Esophagus (tissue), 2 donors: ENCODE data around the gene CHST11. TPM values are rescaled to one million over a fixed set of nuclear protein-coding genes. Genes with fewer than 3 reads are reported as not detected.

Experiments used
- H3K27ac ChIP-seq, 2 donors: one replicate each; pipeline ENCODE4 v1.5.1; 2013; ENCODE audit warnings: low read depth in 2 of 2, mild to moderate bottlenecking in 2 of 2, inconsistent platforms in 1 of 2, low read length in 1 of 2, moderate library complexity in 1 of 2
- H3K27me3 ChIP-seq, 2 donors: one replicate each; pipeline ENCODE4 v1.6.1; 2013; ENCODE audit warnings: low read length in 2 of 2, control low read depth in 1 of 2, mild to moderate bottlenecking in 1 of 2; ENCODE audit not compliant: insufficient read depth in 2 of 2, control insufficient read depth in 1 of 2
- H3K36me3 ChIP-seq, 2 donors: one replicate each; pipeline ENCODE4 v1.6.1; 2013; ENCODE audit warnings: low read length in 1 of 2; ENCODE audit not compliant: control insufficient read depth in 2 of 2, insufficient read depth in 2 of 2
- H3K4me1 ChIP-seq, 2 donors: one replicate each; pipeline ENCODE4 v1.6.1; 2013; ENCODE audit warnings: low read length in 1 of 2; ENCODE audit not compliant: control insufficient read depth in 2 of 2, insufficient read depth in 2 of 2
- H3K4me3 ChIP-seq, 2 donors: one replicate each; pipeline ENCODE4 v1.5.1; 2013; ENCODE audit warnings: low read length in 2 of 2, mild to moderate bottlenecking in 2 of 2, low read depth in 1 of 2, moderate library complexity in 1 of 2
- H3K9me3 ChIP-seq, 2 donors: one replicate each; pipeline ENCODE4 v1.6.1; 2013; ENCODE audit warnings: mild to moderate bottlenecking in 2 of 2, low read depth in 1 of 2, low read length in 1 of 2, moderate library complexity in 1 of 2; ENCODE audit not compliant: control insufficient read depth in 2 of 2, insufficient read depth in 1 of 2
- WGBS, 2 donors: extraction: QIAGEN DNeasy Blood & Tissue Kit; methylation state at CpG; one replicate each; pipeline ENCODE4 v1.1.7; 2013; 5-methylcytosine and 5-hydroxymethylcytosine counted together
- polyA plus RNA-seq, 2 donors: library from polyadenylated mRNA; stranded (reverse); fragments of 200-250 nt; gene quantifications; one replicate each; pipeline ENCODE4 v1.2.3, GENCODE V29; 2013
- donor health status: healthy with polysubstance abuse.
- donor health status: Bipolar disorder and iron deficiency.

The CHST11 gene
- polyA plus RNA-seq, 2 donors, result 0.53 to 1.4 TPM

DNA sequence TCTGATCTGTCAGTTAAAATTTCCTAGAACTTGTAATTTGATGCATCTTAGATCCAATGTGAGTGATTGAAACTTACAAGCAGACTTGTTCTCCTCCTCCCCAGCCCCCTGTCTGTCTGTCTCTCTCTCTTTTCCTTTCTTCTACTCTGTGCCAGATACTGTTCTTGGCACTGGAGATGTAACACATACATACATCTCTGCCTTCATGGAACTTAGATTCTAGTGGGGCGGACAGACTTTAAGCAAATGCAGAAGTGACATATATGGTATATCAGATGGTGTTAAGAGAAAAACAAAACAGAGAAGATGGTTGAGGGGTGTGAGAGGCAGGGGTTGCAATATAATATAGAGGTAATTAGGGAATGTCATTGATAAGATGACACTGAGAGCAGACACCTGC, 6.6 kb downstream of the CHST11 start:
- Histone ChIP-seq H3K36me3 (no peaks in the 10 kb centered on the region), H3K27ac (no peak overlapping the region), H3K4me3 (no peak overlapping the region), H3K27me3 (no peaks in the 10 kb centered on the region), H3K4me1 (peaks cover 0 to 2% of the 10 kb centered on the region in 2 donors), H3K9me3 (no peaks in the 10 kb centered on the region)
- WGBS, 2 donors, result 83 to 93% methylated on average over 1 of the region's 1 CpG

DNA sequence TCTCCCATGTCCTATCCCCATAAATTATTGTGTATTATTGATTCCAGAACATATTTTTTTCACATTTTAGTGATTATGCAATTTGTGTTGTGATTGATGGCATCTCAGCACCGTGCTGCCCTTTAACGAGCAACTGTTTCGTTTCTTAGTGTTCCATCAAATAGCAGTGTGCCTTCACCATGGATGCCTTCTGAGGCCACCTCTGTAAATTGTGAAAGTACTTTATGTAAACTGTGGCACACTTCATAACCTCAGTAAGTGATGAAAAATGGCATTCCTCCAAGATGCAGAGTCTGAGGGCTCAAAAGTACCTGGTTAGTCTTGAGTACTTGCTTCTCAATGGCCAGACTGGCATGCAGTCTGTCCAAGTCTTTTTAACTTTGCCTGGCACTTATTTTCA, 8.2 kb downstream of the CHST11 start:
- H3K27ac ChIP-seq, result no peak overlapping the region
- H3K27me3 ChIP-seq, result no peaks in the 10 kb centered on the region
- H3K36me3 ChIP-seq, result no peaks in the 10 kb centered on the region
- WGBS, 2 donors, result 83 to 88% methylated on average over 3 of the region's 3 CpGs
- peaks cover 0 to 2% of the 10 kb centered on the region in 2 donors for H3K4me1 ChIP-seq
- H3K9me3 ChIP-seq, result no peaks in the 10 kb centered on the region
- H3K4me3 ChIP-seq, result no peak overlapping the region

DNA sequence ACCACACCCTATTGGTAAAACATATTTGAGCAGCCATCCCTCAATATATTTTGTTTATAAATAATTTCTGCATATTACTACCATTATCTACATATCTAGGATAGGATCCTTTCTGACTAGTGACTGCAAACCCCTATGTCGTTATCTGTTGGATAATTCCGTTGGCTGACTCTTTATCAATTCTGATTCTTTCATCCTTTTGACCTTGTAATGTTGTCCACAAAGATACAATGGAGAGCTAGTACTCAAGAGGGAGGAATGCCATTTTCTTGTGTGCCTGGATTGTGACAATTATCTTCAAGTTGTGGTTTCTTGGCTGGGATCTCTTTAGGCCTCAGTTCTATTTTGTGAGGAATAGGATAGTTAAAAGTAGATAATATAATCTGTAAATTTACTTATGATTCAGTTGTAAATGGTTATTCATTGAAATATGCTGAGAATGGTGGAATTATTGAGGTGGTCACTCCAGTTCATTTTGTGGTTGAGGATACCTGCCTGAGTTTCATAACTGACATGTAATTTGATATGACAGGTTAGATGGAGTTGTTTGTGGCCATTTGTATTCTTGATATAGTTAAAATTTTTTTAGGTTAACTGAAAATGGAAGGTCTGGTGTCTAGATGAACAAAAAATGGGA, 10.1 kb downstream of the CHST11 start:
- no peak overlapping the region for H3K4me3 ChIP-seq
- no peaks in the 10 kb centered on the region for H3K27me3 ChIP-seq
- 82 to 92% methylated on average over 2 of the region's 2 CpGs for WGBS, 2 donors
- no peaks in the 10 kb centered on the region for H3K36me3 ChIP-seq
- H3K27ac ChIP-seq, result no peak overlapping the region
- no peaks in the 10 kb centered on the region for H3K9me3 ChIP-seq
- peaks cover 0 to 2% of the 10 kb centered on the region in 2 donors for H3K4me1 ChIP-seq

DNA sequence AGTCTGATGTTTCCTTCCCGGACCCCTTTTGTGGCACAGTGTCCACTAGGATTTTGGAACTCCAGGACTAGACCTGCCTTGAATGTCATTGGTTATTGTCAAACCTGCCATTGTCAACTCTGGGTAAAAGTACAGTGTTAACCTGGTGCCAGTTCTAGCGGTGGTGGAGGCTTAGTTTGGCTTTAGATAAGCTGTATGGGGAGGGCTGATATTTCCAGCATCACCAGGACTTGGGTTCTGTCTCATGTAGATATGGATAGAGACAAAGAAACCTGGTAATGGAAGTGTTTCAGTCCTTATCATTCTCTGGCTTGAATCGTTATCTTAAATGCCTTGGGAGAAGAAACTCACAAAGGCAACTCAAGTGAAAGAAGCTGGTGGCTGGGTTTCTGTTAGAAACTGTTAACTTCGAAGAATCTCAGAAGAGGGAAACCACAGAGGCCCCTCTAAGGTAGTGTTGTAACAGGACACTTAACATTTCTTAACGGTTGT, 10.6 kb downstream of the CHST11 start:
- H3K27me3 ChIP-seq, result no peaks in the 10 kb centered on the region
- H3K36me3 ChIP-seq, result no peaks in the 10 kb centered on the region
- peaks cover 0 to 2% of the 10 kb centered on the region in 2 donors for H3K4me1 ChIP-seq
- no peak overlapping the region for H3K27ac ChIP-seq
- H3K4me3 ChIP-seq, result no peak overlapping the region
- no peaks in the 10 kb centered on the region for H3K9me3 ChIP-seq
- 70 to 77% methylated on average over 5 of the region's 5 CpGs for WGBS, 2 donors

DNA sequence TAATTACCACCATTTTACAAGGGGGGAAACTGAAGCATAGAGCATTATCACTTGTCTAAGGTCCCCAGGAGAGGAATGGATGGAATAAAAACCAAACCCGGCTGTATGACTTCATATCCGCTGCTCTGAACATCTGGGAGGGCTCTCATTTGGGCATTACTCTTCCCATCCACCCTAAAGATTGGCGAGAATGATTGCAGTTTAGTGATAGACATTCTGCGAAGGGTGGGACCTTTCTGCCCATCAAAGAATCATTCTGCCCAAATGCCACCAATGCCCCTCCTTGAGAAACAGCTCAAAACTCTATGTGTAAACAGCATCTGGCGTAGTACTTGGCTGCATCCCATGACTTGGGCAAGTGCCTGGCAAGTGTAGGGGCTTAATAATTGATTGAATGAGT, 11.6 kb downstream of the CHST11 start:
- 90 to 96% methylated on average over 5 of the region's 5 CpGs for WGBS, 2 donors
- Histone ChIP-seq H3K4me1 (peaks cover 0 to 2% of the 10 kb centered on the region in 2 donors), H3K36me3 (no peaks in the 10 kb centered on the region), H3K27ac (no peak overlapping the region), H3K4me3 (no peak overlapping the region), H3K27me3 (no peaks in the 10 kb centered on the region), H3K9me3 (no peaks in the 10 kb centered on the region)

DNA sequence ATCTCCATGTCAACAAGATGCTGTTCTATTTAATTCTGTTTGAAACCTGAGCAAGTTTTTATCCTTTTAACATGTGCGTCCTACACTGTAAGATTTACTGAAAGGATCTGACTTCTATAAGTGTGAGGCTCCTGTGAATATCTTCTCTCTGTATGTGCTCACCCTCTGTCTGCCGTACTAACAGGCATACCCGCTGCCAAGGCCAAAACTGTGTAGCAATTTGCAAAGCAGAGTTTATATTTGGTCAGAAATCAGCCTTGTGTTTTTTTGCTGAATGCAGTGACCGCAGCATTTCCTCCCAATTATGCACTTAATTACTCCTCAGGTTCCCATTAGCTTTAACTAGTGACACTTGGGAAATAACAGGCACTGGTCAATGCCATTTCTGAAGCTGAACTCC, 12.3 kb downstream of the CHST11 start:
- no peaks in the 10 kb centered on the region for H3K9me3 ChIP-seq
- no peaks in the 10 kb centered on the region for H3K36me3 ChIP-seq
- H3K4me3 ChIP-seq, result no peak overlapping the region
- H3K27me3 ChIP-seq, result no peaks in the 10 kb centered on the region
- no peak overlapping the region for H3K27ac ChIP-seq
- H3K4me1 ChIP-seq, result no peaks in the 10 kb centered on the region
- WGBS, 2 donors, result 91 to 93% methylated on average over 4 of the region's 4 CpGs

DNA sequence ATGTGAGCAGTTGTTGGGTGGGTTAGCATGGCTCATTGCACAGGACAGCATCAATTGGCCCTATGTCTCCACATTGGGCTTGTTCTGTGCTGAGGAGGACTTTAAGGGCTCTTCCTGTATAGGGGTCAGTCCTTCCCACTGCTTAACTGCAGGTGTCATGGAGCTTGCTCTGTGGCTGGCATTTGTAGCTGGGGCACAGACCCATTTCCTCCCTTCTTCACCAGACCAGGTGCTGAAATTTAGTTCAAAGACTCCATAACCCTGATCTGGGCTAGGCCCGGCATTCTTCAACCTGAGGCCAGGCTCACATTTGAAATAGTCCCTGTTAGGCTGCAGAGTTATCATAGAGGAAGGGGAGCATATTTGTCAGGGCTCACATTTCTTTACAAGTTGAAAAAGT, 12.8 kb downstream of the CHST11 start:
- H3K4me3 ChIP-seq, result no peak overlapping the region
- no peaks in the 10 kb centered on the region for H3K36me3 ChIP-seq
- no peak overlapping the region for H3K27ac ChIP-seq
- H3K27me3 ChIP-seq, result no peaks in the 10 kb centered on the region
- H3K9me3 ChIP-seq, result no peaks in the 10 kb centered on the region
- 88 to 96% methylated on average over 1 of the region's 1 CpG for whole genome bisulfite sequencing, 2 donors
- H3K4me1 ChIP-seq, result no peaks in the 10 kb centered on the region

DNA sequence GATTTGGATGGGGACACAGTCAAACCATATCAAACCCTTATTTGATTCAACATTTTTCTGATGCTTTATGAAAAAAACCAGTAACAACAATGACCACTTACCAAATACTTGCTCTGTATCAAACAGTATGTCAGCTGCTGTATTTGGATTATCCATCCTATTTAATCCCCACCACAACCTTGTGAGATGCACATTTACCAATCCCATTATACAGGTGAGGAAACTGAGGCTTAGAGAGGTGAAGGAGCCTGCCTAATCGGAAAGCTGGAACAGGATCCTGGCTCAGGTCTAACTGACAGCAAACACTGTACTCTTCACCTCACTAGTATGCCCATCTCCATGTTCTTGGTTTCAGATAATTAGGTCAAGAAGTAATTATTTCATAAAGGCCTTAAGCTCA, 13.8 kb downstream of the CHST11 start:
- Histone ChIP-seq H3K4me3 (no peak overlapping the region), H3K9me3 (no peaks in the 10 kb centered on the region), H3K4me1 (no peaks in the 10 kb centered on the region), H3K27me3 (no peaks in the 10 kb centered on the region), H3K36me3 (no peaks in the 10 kb centered on the region), H3K27ac (no peak overlapping the region)
- 96 to 98% methylated on average over 1 of the region's 1 CpG for WGBS, 2 donors

DNA sequence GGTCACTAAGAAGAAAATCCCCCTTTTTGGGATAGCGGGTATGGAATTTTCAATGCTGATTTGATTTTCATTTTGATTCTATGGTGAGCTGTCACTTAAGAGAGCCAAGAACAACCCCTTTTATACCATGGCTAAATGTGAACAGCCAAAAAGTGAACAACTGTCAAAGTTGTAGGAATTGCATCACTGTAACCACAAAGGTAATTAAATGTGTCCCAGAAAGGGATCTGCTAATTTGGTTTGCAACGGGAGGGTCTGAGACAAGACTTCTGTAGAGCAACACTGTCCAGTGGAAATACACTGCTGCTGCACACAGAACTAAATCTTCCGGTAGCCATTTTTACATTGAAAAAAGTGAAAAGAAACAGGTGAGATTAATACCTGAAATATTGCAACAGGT, 14.6 kb downstream of the CHST11 start:
- no peaks in the 10 kb centered on the region for H3K36me3 ChIP-seq
- no peaks in the 10 kb centered on the region for H3K27me3 ChIP-seq
- WGBS, 2 donors, result 90 to 92% methylated on average over 3 of the region's 3 CpGs
- no peak overlapping the region for H3K27ac ChIP-seq
- H3K9me3 ChIP-seq, result no peaks in the 10 kb centered on the region
- no peak overlapping the region for H3K4me3 ChIP-seq
- H3K4me1 ChIP-seq, result no peaks in the 10 kb centered on the region

DNA sequence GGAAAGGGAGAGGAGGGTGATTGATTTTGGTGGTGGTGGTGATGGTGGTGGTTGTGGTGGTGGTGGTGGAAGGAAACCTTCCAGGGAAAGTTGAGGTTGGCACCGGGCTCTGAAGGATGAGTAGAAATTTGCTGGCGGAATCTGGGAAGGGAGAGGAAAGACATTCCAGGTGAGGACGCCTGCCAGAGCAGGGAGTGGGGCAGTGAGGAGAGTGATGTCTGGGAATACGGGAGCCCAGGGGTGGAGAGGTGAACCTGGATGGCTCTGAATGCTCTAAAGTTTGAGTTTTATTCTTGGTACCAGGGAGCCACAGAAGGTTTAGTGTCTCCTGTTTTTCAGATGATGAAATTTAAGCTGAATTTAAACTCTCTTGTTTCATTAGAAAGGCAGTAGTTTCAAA, 16.0 kb downstream of the CHST11 start:
- no peaks in the 10 kb centered on the region for H3K36me3 ChIP-seq
- no peaks in the 10 kb centered on the region for H3K9me3 ChIP-seq
- no peaks in the 10 kb centered on the region for H3K4me1 ChIP-seq
- no peaks in the 10 kb centered on the region for H3K27me3 ChIP-seq
- no peak overlapping the region for H3K27ac ChIP-seq
- no peak overlapping the region for H3K4me3 ChIP-seq
- 82 to 85% methylated on average over 4 of the region's 4 CpGs for WGBS, 2 donors
